Stimulated activated naive CD8-positive, alpha-beta T cell treated with anti-CD3 and anti-CD28 coated beads, Interleukin-15, Interleukin-2, amounts not matched to agents 100 U/mL and 50 U/mL, for 24 hours (primary cell): ENCODE data around the gene TGFBR2.
A peak's percentile ranks its signal among the peaks of the same experiment; 100 is the strongest.

Experiments
- ATAC-seq: fragments of 150-1000 bp; cut with Tn5 transposase; one replicate; pipeline ENCODE4 v1.10.0; 2021
- DNase-seq: peaks from one replicate; pipeline ENCODE4 v3.0.0; 2021

Gene TGFBR2

DNA sequence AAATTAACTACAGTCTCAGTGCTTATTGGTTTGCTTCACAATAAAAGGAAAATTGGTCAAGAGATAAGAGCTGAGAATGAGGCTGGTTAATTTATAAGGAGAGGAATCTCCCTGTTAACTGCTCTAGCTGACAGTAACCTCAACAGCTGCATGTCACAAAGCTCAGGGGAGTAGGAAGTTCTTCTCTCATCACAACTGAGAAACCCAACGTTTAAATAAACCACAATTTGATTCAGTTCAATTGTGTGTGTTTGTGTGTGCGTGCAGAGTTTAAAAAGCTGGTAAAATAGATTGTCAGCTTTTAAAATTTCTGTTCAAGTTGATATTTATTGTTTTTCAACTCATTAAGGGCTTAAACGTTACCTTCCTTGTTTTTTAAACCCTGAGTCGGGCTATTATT lies 3.5 kb upstream of the TGFBR2 start:
- no peak for DNase-seq
- no peak for ATAC-seq

- DNase-seq = no peak
- ATAC-seq = no peak
Observed at GRCh38 chr3:30604093-30604492, 2.3 kb upstream of the TGFBR2 start.

DNA sequence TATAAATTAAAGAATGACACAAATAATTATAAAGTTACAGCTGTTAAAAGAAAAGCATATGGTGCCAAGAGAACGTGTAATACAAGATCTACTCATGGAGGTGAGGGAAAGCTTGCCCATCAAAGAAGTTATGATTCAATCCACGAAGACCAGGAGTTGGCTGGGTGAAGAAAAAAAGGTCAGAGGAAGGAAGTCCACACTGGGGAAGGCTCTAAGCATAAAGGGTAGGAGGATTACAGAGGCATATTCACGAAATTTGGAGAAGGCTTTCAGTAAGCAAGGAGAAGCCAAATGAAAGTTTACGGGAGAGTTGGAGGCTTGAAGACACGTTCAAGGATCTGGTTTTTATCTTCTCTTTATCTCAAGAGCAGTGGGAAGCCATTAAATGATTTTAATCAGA lies 1.8 kb upstream of the TGFBR2 start:
- peak; percentile 31 for ATAC-seq
- no peak for DNase-seq

- DNase-seq (no peak), ATAC-seq (no peak)
Observed at GRCh38 chr3:30605005-30605404, 1.4 kb upstream of the TGFBR2 start.

- no peak for DNase-seq
- no peak for ATAC-seq
Observed at GRCh38 chr3:30605706-30606300, 598 bp upstream of the TGFBR2 start.

DNA sequence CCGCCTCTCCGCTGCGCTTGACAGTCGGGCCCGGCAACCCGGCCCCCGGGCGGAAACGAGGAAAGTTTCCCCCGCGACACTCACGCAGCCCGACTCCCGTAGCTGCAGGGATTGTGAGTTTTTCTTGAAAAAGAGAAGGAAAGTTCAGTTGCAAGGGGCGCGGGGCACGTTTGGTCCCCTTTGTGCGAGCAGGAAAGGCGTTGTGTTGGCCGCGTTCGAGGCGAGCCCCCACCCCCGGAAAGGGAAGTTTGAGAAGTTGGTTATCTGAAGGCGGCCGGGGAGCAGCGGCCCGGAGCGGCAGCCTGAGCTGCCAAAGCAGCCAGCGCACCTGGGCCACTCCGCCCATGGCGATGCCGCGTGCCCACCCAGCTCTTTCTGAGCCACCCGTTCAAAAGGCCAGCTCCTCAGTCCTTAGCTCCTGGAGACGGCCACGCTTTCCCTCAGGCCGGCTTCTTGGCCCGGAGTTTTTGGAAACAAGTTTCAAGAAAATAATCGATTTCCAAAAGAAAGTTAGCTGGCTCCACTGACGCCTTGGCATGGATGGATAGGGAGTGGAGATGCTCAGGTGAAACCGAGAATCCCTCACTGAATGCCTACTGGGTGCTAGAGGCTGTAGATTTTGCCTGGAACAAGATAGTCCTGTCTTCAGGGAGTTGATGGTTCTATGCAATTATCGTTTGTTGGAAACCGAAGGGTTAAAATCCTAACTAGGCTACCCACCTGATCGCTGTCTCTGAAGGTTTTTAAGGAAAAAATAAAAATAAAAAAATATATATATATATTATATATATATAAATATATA lies 832 bp downstream of the TGFBR2 start:
- DNase-seq (peak; percentile 74), ATAC-seq (peak; percentile 24)

- ATAC-seq = no peak
Observed at GRCh38 chr3:30608598-30608947, 2.2 kb downstream of the TGFBR2 start.

DNA sequence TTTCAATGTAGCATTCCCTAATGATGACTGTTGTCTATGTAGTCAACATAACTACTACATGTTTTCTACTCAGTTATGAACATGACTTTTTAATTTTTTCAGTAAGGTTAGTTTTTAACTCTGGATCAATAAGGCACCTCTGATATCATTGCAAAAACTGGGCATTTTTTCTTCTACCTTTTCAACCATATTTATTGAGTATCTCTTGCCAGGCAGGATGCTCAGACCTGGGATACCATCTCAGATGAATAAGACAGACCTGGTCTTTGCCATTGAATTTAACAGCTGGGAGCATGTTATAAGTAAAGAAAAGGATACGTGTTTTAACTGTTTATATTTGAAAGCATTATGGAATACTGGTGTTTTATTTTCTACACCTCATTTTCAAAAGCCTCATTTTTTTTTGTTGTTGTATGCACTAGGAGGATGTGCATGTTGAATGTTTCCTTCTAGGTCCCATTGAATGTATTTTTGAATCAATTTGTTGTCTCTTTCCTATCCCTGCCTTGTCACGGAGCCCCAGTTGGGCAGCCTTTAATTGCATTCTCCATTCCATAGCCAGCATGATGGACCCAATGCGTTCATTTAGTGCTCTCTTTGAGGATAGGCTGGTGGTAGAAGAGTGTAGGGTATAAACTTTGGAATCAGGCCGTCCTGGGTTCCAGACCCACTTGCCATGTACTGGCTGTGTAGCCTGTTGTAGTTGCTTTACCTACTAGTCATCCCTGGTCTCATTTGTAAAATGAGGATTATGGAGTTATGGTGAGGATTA lies 3.7 kb downstream of the TGFBR2 start:
- ATAC-seq (no peak), DNase-seq (no peak)

More at GRCh38 chr3:30608598-30608947, 2.2 kb downstream of the TGFBR2 start:
- no peak for DNase-seq

DNA sequence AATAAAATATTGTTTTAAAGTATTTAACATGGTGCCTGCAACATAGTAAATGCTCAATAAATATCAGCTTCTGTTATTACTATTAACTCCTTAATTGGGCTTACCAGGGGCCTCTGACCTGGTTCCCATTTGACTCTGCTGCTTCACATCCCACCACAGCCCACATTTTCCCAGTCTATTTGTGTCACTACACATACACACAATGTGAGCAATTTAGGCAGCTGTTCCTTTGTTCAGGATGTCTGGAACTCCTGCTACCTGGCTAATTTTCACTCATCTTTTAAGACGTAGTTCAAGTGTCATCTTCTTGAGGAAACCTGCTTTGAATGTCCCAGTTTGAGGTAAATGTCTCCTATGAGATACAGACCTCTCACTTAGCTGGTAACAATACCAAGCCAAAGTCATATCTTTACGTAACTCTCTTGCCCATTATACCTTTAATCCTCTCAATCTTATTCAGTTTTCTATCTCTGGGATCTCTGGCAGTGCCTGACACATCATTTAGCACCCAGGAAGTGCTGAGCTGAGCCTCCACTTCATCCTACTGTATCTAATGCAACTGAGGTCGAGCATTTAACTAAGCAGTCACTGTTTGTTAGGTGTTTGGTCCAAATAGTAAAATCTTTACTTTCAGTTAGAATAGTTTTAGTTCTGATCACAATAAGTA lies 4.4 kb downstream of the TGFBR2 start:
- no peak for DNase-seq
- ATAC-seq = no peak

- DNase-seq (no peak), ATAC-seq (peak; percentile 8)
Observed at GRCh38 chr3:30611613-30612436, 5.4 kb downstream of the TGFBR2 start.

DNA sequence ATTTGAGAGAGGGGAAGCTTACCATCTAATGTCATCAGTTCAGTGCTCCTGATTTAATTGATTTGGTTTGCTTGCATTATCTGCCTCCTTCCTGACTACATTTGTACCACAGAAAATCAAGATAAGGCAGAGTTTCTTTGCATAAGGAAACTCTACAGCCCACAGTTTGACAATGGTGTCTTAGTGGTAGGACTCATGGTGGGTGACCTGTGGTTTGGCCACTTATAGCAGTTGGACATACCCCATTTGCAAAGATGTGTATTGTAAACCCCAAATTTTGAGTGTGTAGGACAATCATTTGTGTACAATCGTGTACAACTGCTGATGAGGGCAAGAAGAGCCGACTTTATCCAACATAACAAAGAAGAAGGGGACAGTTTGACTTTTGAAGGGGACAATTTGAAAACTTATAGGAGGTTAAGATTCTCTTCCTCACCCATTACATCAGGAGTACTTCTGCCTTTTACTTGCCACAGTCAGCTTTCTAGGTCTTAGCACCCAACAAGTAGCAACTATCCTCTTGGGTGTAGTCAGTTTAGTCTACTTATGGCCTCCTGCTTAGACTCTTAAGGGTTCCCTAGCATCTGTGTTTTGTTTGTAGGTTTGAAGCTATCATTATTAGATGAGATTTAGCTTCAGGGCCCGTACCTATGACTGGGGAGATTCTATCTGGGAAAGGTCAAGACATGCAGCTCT lies 6.2 kb downstream of the TGFBR2 start:
- ATAC-seq = peak; percentile 0
- DNase-seq = no peak

GRCh38 chr3:30613133-30613825 lies 6.9 kb downstream of the TGFBR2 start:
- ATAC-seq (no peak), DNase-seq (no peak)

GRCh38 chr3:30614373-30614772 lies 8.0 kb downstream of the TGFBR2 start:
- DNase-seq (no peak), ATAC-seq (no peak)

DNA sequence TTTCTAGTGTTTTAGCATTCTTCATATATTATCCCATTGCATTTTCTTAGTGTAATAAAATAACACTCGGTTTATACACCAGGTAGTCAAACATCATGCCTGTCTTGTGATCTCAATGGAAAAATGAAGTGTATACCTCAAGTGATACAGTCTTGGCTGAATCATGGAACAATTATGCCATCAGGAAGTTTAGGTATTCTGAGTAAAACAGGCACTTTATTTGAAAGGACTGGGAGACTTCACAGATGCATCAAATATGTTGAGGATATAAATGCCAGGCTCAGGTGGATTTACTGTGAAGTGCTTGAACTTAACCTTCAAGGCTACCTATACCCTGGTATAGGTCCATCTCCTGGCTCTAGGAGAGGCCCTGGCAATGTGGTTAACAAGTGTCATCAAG lies 8.5 kb downstream of the TGFBR2 start:
- DNase-seq = no peak
- ATAC-seq = peak; percentile 57

GRCh38 chr3:30615615-30616346 lies 9.4 kb downstream of the TGFBR2 start:
- no peak for ATAC-seq
- no peak for DNase-seq

- ATAC-seq = no peak
- no peak for DNase-seq
Observed at GRCh38 chr3:30616347-30617027, 10.1 kb downstream of the TGFBR2 start.

DNA sequence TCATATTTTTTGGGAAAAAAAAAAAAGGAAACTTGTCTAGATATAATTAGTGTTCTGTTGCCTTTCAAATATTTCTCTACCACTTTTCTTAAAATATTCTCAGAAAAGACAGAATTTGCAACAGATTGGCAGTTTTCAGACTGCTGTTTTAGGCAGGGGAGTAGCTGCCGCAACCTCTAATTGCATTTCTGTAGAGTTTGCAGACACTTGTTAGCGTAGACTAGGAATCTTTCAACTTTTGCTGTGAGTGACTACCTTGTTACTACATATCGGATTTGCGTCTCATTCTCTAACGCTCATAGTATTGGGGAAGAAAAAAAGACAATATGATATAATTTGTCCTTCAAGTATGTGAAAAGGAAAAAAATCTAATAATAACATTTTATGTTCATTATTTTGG lies 10.7 kb downstream of the TGFBR2 start:
- DNase-seq (no peak), ATAC-seq (no peak)

- ATAC-seq (no peak), DNase-seq (no peak)
Observed at GRCh38 chr3:30617653-30618052, 11.3 kb downstream of the TGFBR2 start.

DNA sequence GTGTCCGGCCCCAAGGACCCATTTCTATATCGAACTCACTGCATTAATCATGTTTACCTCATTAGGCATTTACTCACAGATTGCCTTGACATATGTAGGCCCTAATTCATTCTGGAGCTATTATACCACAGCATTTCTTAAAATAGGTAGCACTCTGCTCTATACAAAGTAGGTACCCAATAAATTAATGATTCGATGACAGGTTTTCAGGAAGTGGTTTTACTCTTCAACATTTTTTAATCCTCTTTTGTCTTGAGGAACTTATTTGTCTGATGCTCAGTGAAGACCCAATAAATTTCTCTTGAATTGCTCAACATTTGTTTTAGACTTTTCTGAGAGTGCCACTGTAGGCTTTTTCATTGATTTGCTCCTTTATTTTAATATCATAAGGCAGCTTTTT lies 12.1 kb downstream of the TGFBR2 start:
- ATAC-seq (no peak), DNase-seq (no peak)
